Panc1 (cell line): Measurements from ENCODE around the gene TBCE. TPM values are rescaled to one million over a fixed set of nuclear protein-coding genes. Genes with fewer than 3 reads are reported as not detected.

Experiments
- ATAC-seq: fragments of 200-7000 bp; cut with Tn5 transposase; 2 replicates; pipeline ENCODE4 v1.9.1; 2020; ENCODE audit warnings: mild to moderate bottlenecking, moderate library complexity
- BruUV-seq: library from RNA; stranded (reverse); fragments of 400-500 nt; replicated peaks from 2 replicates; lab custom pipeline; 2021; lab: Mats Ljungman, UMichigan
- CTCF ChIA-PET: fragments of 300-600 bp; sonication (Branson Sonifier 250); formaldehyde crosslinking; loops from one replicate; lab custom pipeline; 2022; ENCODE audit warnings: antibody characterized with exemption; lab: Charles Lee
- POLR2A ChIA-PET: fragments of 300-600 bp; sonication (Branson Sonifier 250); formaldehyde crosslinking; loops from one replicate; lab custom pipeline; 2022; ENCODE audit warnings: antibody characterized with exemption; lab: Charles Lee
- DNase-seq: peaks from one replicate; pipeline ENCODE4 v3.0.0-alpha.2; 2010; ENCODE audit warnings: low read depth, low spot score
- H3K27ac ChIP-seq: 2 replicates; pipeline ENCODE4 v1.5.1; 2011; ENCODE audit warnings: mild to moderate bottlenecking, low read length, inconsistent platforms
- H3K27me3 ChIP-seq: fragments of 200-500 bp; sonication (Bioruptor generic); 2 replicates; pipeline ENCODE4 v1.6.0; 2014; ENCODE audit warnings: low read length, inconsistent platforms; ENCODE audit not compliant: control insufficient read depth, insufficient read depth
- H3K36me3 ChIP-seq: fragments of 200-500 bp; sonication (Bioruptor generic); 2 replicates; pipeline ENCODE4 v1.5.1; 2014; ENCODE audit warnings: inconsistent platforms, mild to moderate bottlenecking, low read length, moderate library complexity; ENCODE audit not compliant: control insufficient read depth, insufficient read depth
- H3K4me1 ChIP-seq: 2 replicates; pipeline ENCODE4 v1.5.1; 2011; ENCODE audit warnings: inconsistent platforms, mild to moderate bottlenecking, low read length, moderate library complexity; ENCODE audit not compliant: control insufficient read depth, insufficient read depth
- H3K4me3 ChIP-seq, 2 experiments: 2 replicates each; pipeline ENCODE4 v1.5.1; 2011 to 2012; ENCODE audit warnings: low read depth in 2 of 2, low read length in 2 of 2, mild to moderate bottlenecking in 2 of 2, inconsistent platforms in 1 of 2, moderate library complexity in 1 of 2
- H3K9me3 ChIP-seq: fragments of 200-500 bp; sonication (Bioruptor generic); 2 replicates; pipeline ENCODE4 v1.5.1; 2014; ENCODE audit warnings: low read depth, mild to moderate bottlenecking, inconsistent platforms, low read length, moderate library complexity; ENCODE audit not compliant: control insufficient read depth, insufficient read depth
- POLR2AphosphoS5 ChIP-seq: IDR thresholded peaks from 2 replicates; pipeline ENCODE4 v1.6.1; 2012; ENCODE audit warnings: mild to moderate bottlenecking, low read depth, low read length, moderate library complexity
- REST ChIP-seq, 2 experiments: IDR thresholded peaks; 2 replicates each; pipeline ENCODE4 v1.6.1; 2011 to 2012; ENCODE audit warnings: low read depth in 2 of 2, control low read depth in 1 of 2, low read length in 1 of 2, mild to moderate bottlenecking in 1 of 2, moderate library complexity in 1 of 2; ENCODE audit not compliant: insufficient read depth in 1 of 2
- SIN3A ChIP-seq: IDR thresholded peaks from 2 replicates; pipeline ENCODE4 v1.6.1; 2012; ENCODE audit warnings: low read depth, mild to moderate bottlenecking, low read length, moderate library complexity, borderline replicate concordance; ENCODE audit not compliant: insufficient read depth
- TCF7L2 ChIP-seq: IDR thresholded peaks from 2 replicates; pipeline ENCODE4 v1.6.1; 2011; ENCODE audit warnings: mild to moderate bottlenecking, low read depth, low read length, inconsistent platforms
- in situ Hi-C: cut with HindIII; loops from 2 replicates; pipeline ENCODE4 v1.10.0; 2016; ENCODE audit warnings: low sequenced_read_pairs, low pct_unique_long_range_greater_than_20kb
- intact Hi-C: fragments of 100-400 bp; cut with micrococcal nuclease; formaldehyde crosslinking; loops from one replicate; pipeline ENCODE4 v1.10.0; 2022; ENCODE audit not compliant: unreplicated experiment
- total RNA-seq: library from RNA; stranded (reverse); gene quantifications from one replicate; pipeline ENCODE4 v1.2.1, GENCODE V29; 2021; ENCODE audit not compliant: unreplicated experiment
- TF ChIP-seq, protein P1 (sequence below): fragments of 450-650 bp; IDR thresholded peaks from 2 replicates; pipeline ENCODE4 v1.5.1; 2017; ENCODE audit warnings: mild to moderate bottlenecking

The TBCE gene
- total RNA-seq, 1 experiment from 2014 or later, result 72.0 TPM

DNA sequence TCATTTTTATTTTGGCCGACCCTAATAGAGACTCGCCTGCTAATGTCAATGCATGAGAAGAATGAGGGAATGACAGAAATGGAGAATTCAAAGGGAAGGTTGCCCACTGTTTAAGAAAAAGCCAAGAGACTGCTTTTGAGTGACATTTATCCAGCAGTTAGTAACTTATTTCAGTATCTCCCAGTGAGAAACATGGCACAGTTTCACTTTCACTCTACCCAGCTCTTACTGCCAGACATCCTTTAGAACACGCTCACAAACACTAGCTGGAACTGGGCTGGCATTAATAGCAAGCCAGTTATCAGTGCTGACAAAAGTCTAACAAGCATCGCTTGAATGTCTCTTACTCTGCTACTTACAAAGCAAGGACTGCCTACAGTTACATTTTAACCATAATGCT, 30.3 kb upstream of the TBCE start:
- ATAC-seq, result peak; percentile 53; the same call in 1 of the 2 replicates

GRCh38 chr1:235339746-235340145, 27.5 kb upstream of the TBCE start:
- no peak for ATAC-seq
- no peak overlapping the region for H3K27ac ChIP-seq
- H3K36me3 ChIP-seq, result peaks cover 14% of the 10 kb centered on the region
- no peak overlapping the region for H3K4me3 ChIP-seq
- ChIA-PET POLR2A (interaction anchor here (0.6 to 0.7 kb wide), 2 partner anchors 64 to 261 kb away, joined by 3 to 5 read pairs; no protein-coding TSS in a partner anchor), CTCF (no interaction called here)
- in situ Hi-C loops (no loop called here), intact Hi-C loops (no loop called here)
- peaks cover 8% of the 10 kb centered on the region; the same call in 1 of the 2 replicates for H3K4me1 ChIP-seq
- no peaks in the 10 kb centered on the region for H3K9me3 ChIP-seq
- no peak for DNase-seq
- no TSS peak for BruUV-seq
- no peak for TF ChIP-seq REST (IDR thresholded peaks at IDR 0.05; ENCODE audit: insufficient read depth in 1 of 2, low read depth in 2 of 2, low read length in 1 of 2)
- TF ChIP-seq, protein P1, sequence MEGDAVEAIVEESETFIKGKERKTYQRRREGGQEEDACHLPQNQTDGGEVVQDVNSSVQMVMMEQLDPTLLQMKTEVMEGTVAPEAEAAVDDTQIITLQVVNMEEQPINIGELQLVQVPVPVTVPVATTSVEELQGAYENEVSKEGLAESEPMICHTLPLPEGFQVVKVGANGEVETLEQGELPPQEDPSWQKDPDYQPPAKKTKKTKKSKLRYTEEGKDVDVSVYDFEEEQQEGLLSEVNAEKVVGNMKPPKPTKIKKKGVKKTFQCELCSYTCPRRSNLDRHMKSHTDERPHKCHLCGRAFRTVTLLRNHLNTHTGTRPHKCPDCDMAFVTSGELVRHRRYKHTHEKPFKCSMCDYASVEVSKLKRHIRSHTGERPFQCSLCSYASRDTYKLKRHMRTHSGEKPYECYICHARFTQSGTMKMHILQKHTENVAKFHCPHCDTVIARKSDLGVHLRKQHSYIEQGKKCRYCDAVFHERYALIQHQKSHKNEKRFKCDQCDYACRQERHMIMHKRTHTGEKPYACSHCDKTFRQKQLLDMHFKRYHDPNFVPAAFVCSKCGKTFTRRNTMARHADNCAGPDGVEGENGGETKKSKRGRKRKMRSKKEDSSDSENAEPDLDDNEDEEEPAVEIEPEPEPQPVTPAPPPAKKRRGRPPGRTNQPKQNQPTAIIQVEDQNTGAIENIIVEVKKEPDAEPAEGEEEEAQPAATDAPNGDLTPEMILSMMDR, result no peak
- H3K27me3 ChIP-seq, result no peaks in the 10 kb centered on the region

More for the DNA sequence above, 30.3 kb upstream of the TBCE start:
- intact Hi-C loops (no loop called here), in situ Hi-C loops (no loop called here)
- Histone ChIP-seq H3K27ac (peak overlapping the region; percentile 41), H3K9me3 (no peaks in the 10 kb centered on the region), H3K4me1 (peaks cover 22% of the 10 kb centered on the region), H3K36me3 (peaks cover 9% of the 10 kb centered on the region), H3K4me3 (no peak overlapping the region), H3K27me3 (no peaks in the 10 kb centered on the region)
- TF ChIP-seq SIN3A, result no peak
- no peak for TF ChIP-seq POLR2AphosphoS5
- TF ChIP-seq TCF7L2, result no peak
- TF ChIP-seq, protein P1, result no peak
- no peak for TF ChIP-seq REST (IDR thresholded peaks at IDR 0.05; ENCODE audit: insufficient read depth in 1 of 2, low read depth in 2 of 2, low read length in 1 of 2)
- ChIA-PET POLR2A (no interaction called here), CTCF (no interaction called here)
- no peak for DNase-seq
- no TSS peak for BruUV-seq
